LNCAP (cell line): Measurements from ENCODE around the gene STARD3NL.

Experiments
- CTCF ChIP-seq: fragments of 450-650 bp; IDR thresholded peaks from 2 replicates; pipeline ENCODE4 v1.5.1; 2017; ENCODE audit warnings: mild to moderate bottlenecking

Gene STARD3NL

GRCh38 chr7:38198366-38198765 lies 20.3 kb downstream of the STARD3NL start:
- TF ChIP-seq CTCF, result no peak

- TF ChIP-seq CTCF, result no peak
Measured at GRCh38 chr7:38199154-38199553, 21.1 kb downstream of the STARD3NL start.

GRCh38 chr7:38199782-38200181 lies 21.7 kb downstream of the STARD3NL start:
- no peak for TF ChIP-seq CTCF

GRCh38 chr7:38206071-38206470 lies 28.0 kb downstream of the STARD3NL start:
- no peak for TF ChIP-seq CTCF

- TF ChIP-seq CTCF, result no peak
Measured at GRCh38 chr7:38207843-38208242, 29.8 kb downstream of the STARD3NL start.

GRCh38 chr7:38211486-38211885 lies 33.4 kb downstream of the STARD3NL start:
- TF ChIP-seq CTCF, result no peak

- no peak for TF ChIP-seq CTCF
Measured at GRCh38 chr7:38211940-38212339, 33.9 kb downstream of the STARD3NL start.

- TF ChIP-seq CTCF, result no peak
Measured at GRCh38 chr7:38215115-38215514, 37.1 kb downstream of the STARD3NL start.
